Activated CD4-positive, alpha-beta T cell treated with anti-CD3 and anti-CD28 coated beads, Interleukin-2, Interleukin-4, amounts not matched to agents 100 ng/mL and 50 ng/mL, durations not matched to agents 16 hours and 8 hours (primary cell): ENCODE measurements around the gene PRH2.

Source experiments
- DNase-seq: peaks from one replicate; pipeline ENCODE4 v3.0.0-alpha.2; 2020; ENCODE audit warnings: low spot score

Gene PRH2

GRCh38 chr12:10960211-10960610, 31.2 kb downstream of the PRH2 start:
- no peak for DNase-seq

- no peak for DNase-seq
These were observed 36.4 kb downstream of the PRH2 start for GRCh38 chr12:10965476-10965875.

DNA sequence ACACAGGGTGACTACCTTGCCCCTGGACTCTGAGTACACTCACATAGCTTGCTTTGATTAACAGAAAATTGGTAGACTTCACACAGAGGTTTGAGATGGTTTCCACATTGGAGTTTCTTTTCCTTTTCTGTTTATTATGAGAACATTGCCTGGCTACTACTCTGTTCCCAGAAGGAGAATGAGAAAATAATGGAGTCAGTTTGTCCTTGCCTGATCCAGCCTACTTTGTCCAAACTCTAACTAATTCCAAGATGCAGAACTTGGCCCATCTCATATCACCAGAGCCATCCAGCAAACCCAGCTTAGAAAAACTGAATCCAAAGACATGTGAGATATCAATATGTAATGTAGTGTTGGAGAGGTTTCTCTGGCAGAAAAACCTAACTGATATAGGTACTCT, 37.3 kb downstream of the PRH2 start:
- no peak for DNase-seq

DNA sequence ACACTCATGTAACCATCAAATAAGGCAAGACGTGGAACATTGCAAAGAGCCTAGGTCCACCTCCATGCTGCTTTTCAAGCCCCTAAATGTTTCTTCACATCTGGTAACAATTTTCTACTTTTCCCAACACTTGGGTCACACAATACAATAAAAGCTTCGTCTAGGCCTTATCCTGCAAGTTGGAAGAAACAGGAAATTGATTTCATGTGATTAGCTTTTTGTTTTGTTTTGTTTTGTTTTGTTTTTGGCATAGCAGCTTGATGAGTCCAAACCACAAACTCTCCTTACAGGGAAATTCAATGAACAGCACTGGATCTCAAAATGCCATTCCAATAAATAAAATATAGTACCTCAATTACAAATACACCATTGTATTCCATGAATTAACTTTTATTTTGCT, 38.4 kb downstream of the PRH2 start:
- DNase-seq = no peak

- no peak for DNase-seq
These were observed 39.9 kb downstream of the PRH2 start for GRCh38 chr12:10968765-10969456.

DNA sequence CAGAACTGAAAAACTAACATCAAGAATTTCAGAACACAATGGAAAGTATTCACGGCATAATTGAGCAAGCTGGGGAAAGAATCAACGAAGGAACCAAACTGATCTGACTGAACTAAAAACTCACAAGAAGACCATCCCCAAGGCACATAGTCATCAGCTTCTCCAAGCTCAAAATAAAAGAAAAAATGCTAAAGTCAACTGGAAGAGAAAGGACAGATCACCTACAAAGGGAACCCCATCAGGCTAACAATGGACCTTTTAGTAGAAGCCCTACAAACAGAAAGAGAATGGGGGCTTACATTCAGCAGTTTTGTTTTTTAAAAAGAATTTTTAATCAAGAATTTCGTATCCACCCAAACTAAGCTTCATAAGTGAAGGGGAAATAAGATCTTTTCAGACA, 45.9 kb downstream of the PRH2 start:
- DNase-seq = no peak

DNA sequence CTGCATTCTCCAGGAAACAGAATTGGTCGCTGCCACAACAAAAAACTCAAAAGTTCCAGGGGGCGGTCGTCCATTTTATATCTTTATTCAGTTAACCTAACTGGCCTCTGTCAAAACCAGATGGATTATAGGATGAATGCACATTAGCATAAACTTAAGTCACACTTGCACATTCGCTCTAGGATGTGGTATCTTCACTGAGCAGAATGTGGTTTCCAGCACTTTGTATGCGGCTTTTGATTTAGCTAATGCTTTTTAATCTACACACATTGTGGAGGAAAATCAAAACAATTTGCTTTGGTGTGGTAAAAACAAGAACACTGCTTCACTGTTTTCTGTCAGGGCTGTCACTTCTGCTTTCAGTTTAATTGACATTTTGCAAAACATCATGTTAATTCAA, 53.2 kb downstream of the PRH2 start:
- DNase-seq = peak; percentile 88
